Liver (tissue), 9 donors: ENCODE data around the gene ABCB4. TPM values are rescaled to one million over a fixed set of nuclear protein-coding genes. Genes with fewer than 3 reads are reported as not detected.

Experiments used
- DNase-seq: peaks from one replicate; pipeline ENCODE4 v3.0.0-alpha.2; 2017; ENCODE audit warnings: low spot score
- H3K27ac ChIP-seq, 2 donors: one replicate each; pipeline ENCODE4 v1.7.0; 2013; ENCODE audit warnings: inconsistent platforms in 2 of 2, low read length in 2 of 2, control low read depth in 1 of 2, low read depth in 1 of 2, mild to moderate bottlenecking in 1 of 2
- H3K27me3 ChIP-seq, 4 donors: one replicate each; pipeline versions ENCODE4 v1.6.1 to v1.7.0; 2013; ENCODE audit warnings: low read length in 3 of 4, inconsistent platforms in 1 of 4, mild to moderate bottlenecking in 1 of 4, moderate library complexity in 1 of 4; ENCODE audit not compliant: control insufficient read depth in 4 of 4, insufficient read depth in 4 of 4
- H3K36me3 ChIP-seq, 4 donors: one replicate each; pipeline versions ENCODE4 v1.6.1 to v1.7.0; 2013; ENCODE audit warnings: low read length in 3 of 4, mild to moderate bottlenecking in 3 of 4, low read depth in 1 of 4, moderate library complexity in 1 of 4; ENCODE audit not compliant: control insufficient read depth in 4 of 4, insufficient read depth in 3 of 4
- H3K4me1 ChIP-seq, 4 donors: one replicate each; pipeline versions ENCODE4 v1.6.1 to v1.7.0; 2013; ENCODE audit warnings: low read length in 3 of 4, mild to moderate bottlenecking in 3 of 4, moderate library complexity in 1 of 4; ENCODE audit not compliant: control insufficient read depth in 4 of 4, insufficient read depth in 4 of 4
- H3K4me3 ChIP-seq, 3 donors: one replicate each; pipeline versions ENCODE4 v1.6.1 to v1.7.0; 2013; ENCODE audit warnings: low read length in 3 of 3, control low read depth in 1 of 3, low read depth in 1 of 3, mild to moderate bottlenecking in 1 of 3
- H3K9ac ChIP-seq, 2 donors: one replicate each; pipeline ENCODE4 v1.7.0; 2013; ENCODE audit warnings: low read length in 2 of 2, mild to moderate bottlenecking in 2 of 2, moderate library complexity in 2 of 2, control low read depth in 1 of 2, low read depth in 1 of 2
- H3K9me3 ChIP-seq, 4 donors: one replicate each; pipeline versions ENCODE4 v1.6.1 to v1.7.0; 2013; ENCODE audit warnings: low read length in 3 of 4; ENCODE audit not compliant: control insufficient read depth in 4 of 4
- ATF3 ChIP-seq: IDR thresholded peaks from 2 replicates; pipeline ENCODE4 v1.6.1; 2016; ENCODE audit warnings: antibody characterized with exemption
- EGR1 ChIP-seq, 2 donors: IDR thresholded peaks; 2 replicates each; pipeline ENCODE4 v1.6.1; 2016 to 2018; ENCODE audit warnings: antibody characterized with exemption in 2 of 2, low read depth in 2 of 2
- FOXA1 ChIP-seq: IDR thresholded peaks from 2 replicates; pipeline ENCODE4 v1.6.1; 2016; ENCODE audit warnings: antibody characterized with exemption
- FOXA2 ChIP-seq: IDR thresholded peaks from 2 replicates; pipeline ENCODE4 v1.6.1; 2016; ENCODE audit warnings: antibody characterized with exemption
- GABPA ChIP-seq, 2 donors: IDR thresholded peaks in 1 of 2; conservative IDR thresholded peaks in 1 of 2; 2 replicates each; pipeline ENCODE4 v1.6.1; 2016; ENCODE audit warnings: antibody characterized with exemption in 2 of 2, mild to moderate bottlenecking in 1 of 2, moderate library complexity in 1 of 2
- HNF4A ChIP-seq, 2 donors: conservative IDR thresholded peaks; 2 replicates each; pipeline ENCODE4 v1.6.1; 2016; ENCODE audit warnings: antibody characterized with exemption in 2 of 2, mild to moderate bottlenecking in 2 of 2
- HNF4G ChIP-seq: IDR thresholded peaks from 2 replicates; pipeline ENCODE4 v1.6.1; 2016; ENCODE audit warnings: antibody characterized with exemption
- JUND ChIP-seq, 2 donors: IDR thresholded peaks; 2 replicates each; pipeline ENCODE4 v1.6.1; 2016; ENCODE audit warnings: antibody characterized with exemption in 2 of 2
- MAX ChIP-seq: IDR thresholded peaks from 2 replicates; pipeline ENCODE4 v1.6.1; 2016; ENCODE audit warnings: antibody characterized with exemption
- NR2F2 ChIP-seq: IDR thresholded peaks from 2 replicates; pipeline ENCODE4 v1.6.1; 2016; ENCODE audit warnings: antibody characterized with exemption
- RAD21 ChIP-seq, 2 donors: IDR thresholded peaks; 2 replicates each; pipeline ENCODE4 v1.6.1; 2016; ENCODE audit warnings: antibody characterized with exemption in 2 of 2, mild to moderate bottlenecking in 2 of 2
- RXRA ChIP-seq, 2 donors: IDR thresholded peaks; 2 replicates each; pipeline ENCODE4 v1.6.1; 2017 to 2018; ENCODE audit warnings: antibody characterized with exemption in 2 of 2, mild to moderate bottlenecking in 1 of 2
- SP1 ChIP-seq: IDR thresholded peaks from 2 replicates; pipeline ENCODE4 v1.6.1; 2018; ENCODE audit warnings: antibody characterized with exemption, mild to moderate bottlenecking
- TAF1 ChIP-seq: conservative IDR thresholded peaks from 2 replicates; pipeline ENCODE4 v1.6.1; 2016; ENCODE audit warnings: antibody characterized with exemption, mild to moderate bottlenecking
- YY1 ChIP-seq: IDR thresholded peaks from 2 replicates; pipeline ENCODE4 v1.6.1; 2016; ENCODE audit warnings: antibody characterized with exemption, mild to moderate bottlenecking
- WGBS: extraction: QIAGEN DNeasy Blood & Tissue Kit; methylation state at CpG from one replicate; pipeline ENCODE4 v1.1.7; 2013; 5-methylcytosine and 5-hydroxymethylcytosine counted together
- polyA plus RNA-seq, 2 donors: library from polyadenylated mRNA; stranded (reverse) in 1 of 2; unstranded in 1 of 2; fragments of 200-250 nt in 1 of 2; fragments of >200 nt in 1 of 2; fragmentation: Nextera tagmentation in 1 of 2; extraction: Ambion mirVana in 1 of 2; gene quantifications; one replicate each; pipeline versions ENCODE4 v1.2.1 to v1.2.3, GENCODE V29; 2013 to 2015
- total RNA-seq, 2 donors: library from RNA; depleted of rRNA; stranded (reverse); fragments of >200 nt; gene quantifications; one replicate each; pipeline ENCODE4 v1.2.3, GENCODE V29; 2014
- TF ChIP-seq, protein P1 (sequence below): IDR thresholded peaks from 2 replicates; pipeline ENCODE4 v1.6.1; 2016; ENCODE audit warnings: antibody characterized with exemption, mild to moderate bottlenecking
- TF ChIP-seq, protein P2 (sequence below): fragments of 150-350 bp; IDR thresholded peaks from 2 replicates; pipeline ENCODE4 v1.5.1; 2017; ENCODE audit warnings: improper control_type of control experiment, low read depth, low read length; ENCODE audit not compliant: missing input control
- donor health status: healthy.
- donor health status: healthy.
- donor health status: healthy.
- donor health status: healthy.
- donor health status: healthy.

ABCB4 gene
- total and polyA plus RNA-seq, 4 donors: 6.7 to 409 (median 77.6) TPM

- TF ChIP-seq FOXA2 (no peak), JUND (IDR thresholded peaks at IDR 0.05) (no peak), FOXA1 (no peak), MAX (no peak), RAD21 (IDR thresholded peaks at IDR 0.05) (no peak), RXRA (IDR thresholded peaks at IDR 0.05) (no peak), ATF3 (no peak), TAF1 (no peak), GABPA (IDR thresholded peaks at IDR 0.05 in 1 of 2, conservative IDR thresholded peaks at IDR 0.05 in 1 of 2) (no peak), SP1 (no peak), HNF4G (no peak), YY1 (no peak), EGR1 (IDR thresholded peaks at IDR 0.05; ENCODE audit: low read depth in 2 of 2) (no peak), NR2F2 (no peak)
- TF ChIP-seq, protein P1, sequence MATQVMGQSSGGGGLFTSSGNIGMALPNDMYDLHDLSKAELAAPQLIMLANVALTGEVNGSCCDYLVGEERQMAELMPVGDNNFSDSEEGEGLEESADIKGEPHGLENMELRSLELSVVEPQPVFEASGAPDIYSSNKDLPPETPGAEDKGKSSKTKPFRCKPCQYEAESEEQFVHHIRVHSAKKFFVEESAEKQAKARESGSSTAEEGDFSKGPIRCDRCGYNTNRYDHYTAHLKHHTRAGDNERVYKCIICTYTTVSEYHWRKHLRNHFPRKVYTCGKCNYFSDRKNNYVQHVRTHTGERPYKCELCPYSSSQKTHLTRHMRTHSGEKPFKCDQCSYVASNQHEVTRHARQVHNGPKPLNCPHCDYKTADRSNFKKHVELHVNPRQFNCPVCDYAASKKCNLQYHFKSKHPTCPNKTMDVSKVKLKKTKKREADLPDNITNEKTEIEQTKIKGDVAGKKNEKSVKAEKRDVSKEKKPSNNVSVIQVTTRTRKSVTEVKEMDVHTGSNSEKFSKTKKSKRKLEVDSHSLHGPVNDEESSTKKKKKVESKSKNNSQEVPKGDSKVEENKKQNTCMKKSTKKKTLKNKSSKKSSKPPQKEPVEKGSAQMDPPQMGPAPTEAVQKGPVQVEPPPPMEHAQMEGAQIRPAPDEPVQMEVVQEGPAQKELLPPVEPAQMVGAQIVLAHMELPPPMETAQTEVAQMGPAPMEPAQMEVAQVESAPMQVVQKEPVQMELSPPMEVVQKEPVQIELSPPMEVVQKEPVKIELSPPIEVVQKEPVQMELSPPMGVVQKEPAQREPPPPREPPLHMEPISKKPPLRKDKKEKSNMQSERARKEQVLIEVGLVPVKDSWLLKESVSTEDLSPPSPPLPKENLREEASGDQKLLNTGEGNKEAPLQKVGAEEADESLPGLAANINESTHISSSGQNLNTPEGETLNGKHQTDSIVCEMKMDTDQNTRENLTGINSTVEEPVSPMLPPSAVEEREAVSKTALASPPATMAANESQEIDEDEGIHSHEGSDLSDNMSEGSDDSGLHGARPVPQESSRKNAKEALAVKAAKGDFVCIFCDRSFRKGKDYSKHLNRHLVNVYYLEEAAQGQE: no peak
- TF ChIP-seq, protein P2, sequence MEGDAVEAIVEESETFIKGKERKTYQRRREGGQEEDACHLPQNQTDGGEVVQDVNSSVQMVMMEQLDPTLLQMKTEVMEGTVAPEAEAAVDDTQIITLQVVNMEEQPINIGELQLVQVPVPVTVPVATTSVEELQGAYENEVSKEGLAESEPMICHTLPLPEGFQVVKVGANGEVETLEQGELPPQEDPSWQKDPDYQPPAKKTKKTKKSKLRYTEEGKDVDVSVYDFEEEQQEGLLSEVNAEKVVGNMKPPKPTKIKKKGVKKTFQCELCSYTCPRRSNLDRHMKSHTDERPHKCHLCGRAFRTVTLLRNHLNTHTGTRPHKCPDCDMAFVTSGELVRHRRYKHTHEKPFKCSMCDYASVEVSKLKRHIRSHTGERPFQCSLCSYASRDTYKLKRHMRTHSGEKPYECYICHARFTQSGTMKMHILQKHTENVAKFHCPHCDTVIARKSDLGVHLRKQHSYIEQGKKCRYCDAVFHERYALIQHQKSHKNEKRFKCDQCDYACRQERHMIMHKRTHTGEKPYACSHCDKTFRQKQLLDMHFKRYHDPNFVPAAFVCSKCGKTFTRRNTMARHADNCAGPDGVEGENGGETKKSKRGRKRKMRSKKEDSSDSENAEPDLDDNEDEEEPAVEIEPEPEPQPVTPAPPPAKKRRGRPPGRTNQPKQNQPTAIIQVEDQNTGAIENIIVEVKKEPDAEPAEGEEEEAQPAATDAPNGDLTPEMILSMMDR: no peak
- peak overlapping the region; percentile 6 to 16 for H3K27ac ChIP-seq
- H3K4me3 ChIP-seq: no peak overlapping the region
- DNase-seq: no peak
- no peaks in the 10 kb centered on the region for H3K36me3 ChIP-seq
- 94% methylated on average over 2 of the region's 2 CpGs for WGBS
- H3K9me3 ChIP-seq: no peaks in the 10 kb centered on the region
- H3K4me1 ChIP-seq: peaks cover 1 to 42% (median 15%) of the 10 kb centered on the region in 4 donors
- no peaks in the 10 kb centered on the region for H3K27me3 ChIP-seq
- no peak overlapping the region for H3K9ac ChIP-seq
Measured at GRCh38 chr7:87480386-87480785, 4.9 kb upstream of the ABCB4 start.

DNA sequence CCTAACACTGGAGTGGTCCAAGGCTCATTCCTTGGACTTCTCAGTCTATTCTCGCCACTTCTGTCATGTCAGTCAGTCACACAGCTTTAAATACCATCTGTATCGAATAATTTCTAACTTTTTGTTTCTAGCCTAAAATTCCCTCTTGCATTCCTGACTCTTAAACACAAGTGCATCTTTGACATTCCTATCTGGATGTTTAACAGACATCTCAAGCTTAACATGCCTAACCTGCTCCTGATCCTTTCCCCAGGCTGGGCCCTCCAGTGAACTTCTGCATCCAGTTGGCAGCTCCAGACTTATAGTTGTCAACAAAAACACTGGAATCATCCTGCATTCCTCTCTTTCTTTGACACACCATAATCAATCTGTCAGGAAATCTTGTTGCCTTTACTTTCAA, 4.5 kb upstream of the ABCB4 start:
- Histone ChIP-seq H3K4me3 (no peak overlapping the region), H3K27ac (peak overlapping the region in 1 of 2 donors; percentile 31), H3K36me3 (no peaks in the 10 kb centered on the region), H3K9ac (no peak overlapping the region), H3K4me1 (peaks cover 1 to 42% (median 16%) of the 10 kb centered on the region in 4 donors), H3K27me3 (no peaks in the 10 kb centered on the region), H3K9me3 (no peaks in the 10 kb centered on the region)
- 95% methylated on average over 2 of the region's 2 CpGs for WGBS
- DNase-seq: no peak
- TF ChIP-seq SP1: no peak
- TF ChIP-seq, protein P2: no peak
- no peak for TF ChIP-seq NR2F2
- no peak for TF ChIP-seq EGR1 (IDR thresholded peaks at IDR 0.05; ENCODE audit: low read depth in 2 of 2)
- no peak for TF ChIP-seq JUND (IDR thresholded peaks at IDR 0.05)
- TF ChIP-seq RXRA (IDR thresholded peaks at IDR 0.05): no peak
- TF ChIP-seq FOXA2: no peak
- TF ChIP-seq, protein P1: no peak
- no peak for TF ChIP-seq ATF3
- TF ChIP-seq HNF4G: no peak
- no peak for TF ChIP-seq FOXA1
- TF ChIP-seq RAD21 (IDR thresholded peaks at IDR 0.05): no peak
- no peak for TF ChIP-seq HNF4A (conservative IDR thresholded peaks at IDR 0.05)
- TF ChIP-seq YY1: no peak
- TF ChIP-seq TAF1: no peak
- TF ChIP-seq GABPA (IDR thresholded peaks at IDR 0.05 in 1 of 2, conservative IDR thresholded peaks at IDR 0.05 in 1 of 2): no peak
